H9 (cell line): ENCODE measurements around the gene CFAP299. TPM values are rescaled to one million over a fixed set of nuclear protein-coding genes. Genes with fewer than 3 reads are reported as not detected.

Experiments used
- DNase-seq: peaks from one replicate; pipeline ENCODE4 v3.0.0-alpha.2; 2017
- H2AFZ ChIP-seq: one replicate; pipeline ENCODE4 v1.6.1; 2013; ENCODE audit warnings: mild to moderate bottlenecking, low read length, control low read depth, moderate library complexity
- H2AK5ac ChIP-seq: 2 replicates; pipeline ENCODE4 v1.6.1; 2013; ENCODE audit warnings: low read length, control low read depth, mixed read lengths; ENCODE audit not compliant: insufficient read length
- H2BK120ac ChIP-seq: one replicate; pipeline ENCODE4 v1.6.1; 2013; ENCODE audit warnings: low read depth, mild to moderate bottlenecking, low read length, control low read depth, inconsistent platforms; ENCODE audit not compliant: poor library complexity, severe bottlenecking
- H2BK12ac ChIP-seq: 2 replicates; pipeline ENCODE4 v1.6.1; 2013; ENCODE audit warnings: low read length, control low read depth, mixed read lengths, low read depth; ENCODE audit not compliant: insufficient read length
- H2BK15ac ChIP-seq: 2 replicates; pipeline ENCODE4 v1.6.1; 2013; ENCODE audit warnings: low read depth, low read length, control low read depth
- H2BK20ac ChIP-seq: one replicate; pipeline ENCODE4 v1.6.1; 2013; ENCODE audit warnings: low read depth, mild to moderate bottlenecking, low read length, control low read depth, inconsistent platforms; ENCODE audit not compliant: poor library complexity, severe bottlenecking
- H2BK5ac ChIP-seq: 2 replicates; pipeline ENCODE4 v1.6.1; 2013; ENCODE audit warnings: low read length, control low read depth, mixed read lengths; ENCODE audit not compliant: insufficient read length
- H3K14ac ChIP-seq: 2 replicates; pipeline ENCODE4 v1.6.1; 2013; ENCODE audit warnings: low read length, control low read depth; ENCODE audit not compliant: insufficient read depth
- H3K18ac ChIP-seq: 2 replicates; pipeline ENCODE4 v1.6.1; 2013; ENCODE audit warnings: low read depth, mild to moderate bottlenecking, mixed read lengths, low read length, control low read depth; ENCODE audit not compliant: insufficient read length
- H3K23ac ChIP-seq: 2 replicates; pipeline ENCODE4 v1.6.1; 2013; ENCODE audit warnings: low read length, control low read depth, mixed read lengths, low read depth; ENCODE audit not compliant: insufficient read length
- H3K23me2 ChIP-seq: 2 replicates; pipeline ENCODE4 v1.6.1; 2013; ENCODE audit warnings: low read depth, mild to moderate bottlenecking, mixed read lengths, low read length, control low read depth; ENCODE audit not compliant: insufficient read length, poor library complexity, severe bottlenecking
- H3K27ac ChIP-seq: 2 replicates; pipeline ENCODE4 v1.5.1; 2013; ENCODE audit warnings: low read length, control low read depth, mixed read lengths, low read depth; ENCODE audit not compliant: insufficient read length
- H3K27me3 ChIP-seq: 2 replicates; pipeline ENCODE4 v1.6.1; 2013; ENCODE audit warnings: low read length, control low read depth, inconsistent platforms; ENCODE audit not compliant: insufficient read depth
- H3K4ac ChIP-seq: 2 replicates; pipeline ENCODE4 v1.6.1; 2013; ENCODE audit warnings: low read depth, mild to moderate bottlenecking, control low read depth, inconsistent platforms, low read length, moderate library complexity
- H3K4me1 ChIP-seq: 2 replicates; pipeline ENCODE4 v1.6.1; 2013; ENCODE audit warnings: low read length, control low read depth, inconsistent platforms; ENCODE audit not compliant: insufficient read depth
- H3K4me2 ChIP-seq: 2 replicates; pipeline ENCODE4 v1.6.1; 2013; ENCODE audit warnings: low read length, control low read depth, mixed read lengths; ENCODE audit not compliant: insufficient read length, insufficient read depth
- H3K56ac ChIP-seq: 2 replicates; pipeline ENCODE4 v1.6.1; 2013; ENCODE audit warnings: low read depth, mild to moderate bottlenecking, mixed read lengths, low read length, control low read depth; ENCODE audit not compliant: insufficient read length
- H3K79me1 ChIP-seq: 2 replicates; pipeline ENCODE4 v1.6.1; 2013; ENCODE audit warnings: low read depth, mild to moderate bottlenecking, moderate library complexity, low read length, control low read depth, inconsistent platforms; ENCODE audit not compliant: insufficient read depth, poor library complexity, severe bottlenecking
- H3K79me2 ChIP-seq: 2 replicates; pipeline ENCODE4 v1.6.1; 2013; ENCODE audit warnings: low read length, control low read depth, inconsistent platforms; ENCODE audit not compliant: insufficient read depth
- H3K9ac ChIP-seq: 2 replicates; pipeline ENCODE4 v1.6.1; 2013; ENCODE audit warnings: low read length, control low read depth, mixed read lengths; ENCODE audit not compliant: insufficient read length; ENCODE audit errors: extremely low read depth
- H3K9me3 ChIP-seq: one replicate; pipeline ENCODE4 v1.6.1; 2013; ENCODE audit warnings: low read depth, low read length, inconsistent platforms; ENCODE audit not compliant: control insufficient read depth
- H3T11ph ChIP-seq: one replicate; pipeline ENCODE4 v1.6.1; 2013; ENCODE audit warnings: mild to moderate bottlenecking, low read length, control low read depth, inconsistent platforms
- H4K20me1 ChIP-seq: one replicate; pipeline ENCODE4 v1.6.1; 2013; ENCODE audit not compliant: control insufficient read depth, insufficient read length, insufficient read depth
- H4K5ac ChIP-seq: 2 replicates; pipeline ENCODE4 v1.6.1; 2013; ENCODE audit warnings: low read depth, mild to moderate bottlenecking, mixed read lengths, low read length, control low read depth; ENCODE audit not compliant: insufficient read length
- H4K8ac ChIP-seq: replicated peaks from 2 replicates; pipeline ENCODE4 v1.6.1; 2013; ENCODE audit warnings: low read length, control low read depth, mixed read lengths, low read depth; ENCODE audit not compliant: insufficient read length
- H4K91ac ChIP-seq: 2 replicates; pipeline ENCODE4 v1.6.1; 2013; ENCODE audit warnings: low read depth, mild to moderate bottlenecking, moderate library complexity, mixed read lengths, low read length, control low read depth; ENCODE audit not compliant: insufficient read length
- H3K27ac Mint-ChIP-seq, 3 experiments: 2 replicates in 2 of 3; 3 replicates in 1 of 3; pipeline ENCODE4 v1.8.0; 2020 to 2021; ENCODE audit warnings: mixed read lengths in 3 of 3, mild to moderate bottlenecking in 1 of 3, moderate library complexity in 1 of 3
- H3K27me3 Mint-ChIP-seq: 2 replicates; pipeline ENCODE4 v1.8.0; 2021; ENCODE audit warnings: low read depth, mild to moderate bottlenecking, moderate library complexity, mixed read lengths
- H3K36me3 Mint-ChIP-seq, 3 experiments: 2 replicates in 2 of 3; 3 replicates in 1 of 3; pipeline ENCODE4 v1.8.0; 2020 to 2021; ENCODE audit warnings: low read depth in 3 of 3, mixed read lengths in 3 of 3; ENCODE audit not compliant: insufficient read depth in 1 of 3
- H3K4me1 Mint-ChIP-seq, 2 experiments: 2 replicates each; pipeline ENCODE4 v1.8.0; 2020; ENCODE audit warnings: mixed read lengths in 2 of 2
- H3K4me3 Mint-ChIP-seq, 2 experiments: 2 replicates in 1 of 2; 3 replicates in 1 of 2; pipeline ENCODE4 v1.8.0; 2020 to 2021; ENCODE audit warnings: mild to moderate bottlenecking in 2 of 2, mixed read lengths in 2 of 2, moderate library complexity in 1 of 2
- H3K9me3 Mint-ChIP-seq, 2 experiments: 2 replicates in 1 of 2; 3 replicates in 1 of 2; pipeline ENCODE4 v1.8.0; 2020; ENCODE audit warnings: mild to moderate bottlenecking in 2 of 2, mixed read lengths in 2 of 2, moderate library complexity in 1 of 2
- CTCF ChIP-seq: fragments of 200-600 bp; sonication (generic); conservative IDR thresholded peaks from 3 replicates; pipeline ENCODE4 v1.8.0; 2021; ENCODE audit warnings: antibody characterized with exemption, mild to moderate bottlenecking
- WGBS: extraction: QIAGEN DNeasy Blood & Tissue Kit; methylation state at CpG from one replicate; pipeline ENCODE4 v1.1.7; 2013; ENCODE audit warnings: missing lambda C conversion rate, low lambda C conversion rate, mixed read lengths; ENCODE audit not compliant: insufficient read length; ENCODE audit errors: extremely low coverage; 5-methylcytosine and 5-hydroxymethylcytosine counted together
- total RNA-seq: library from RNA; stranded (reverse); gene quantifications from 2 replicates; pipeline ENCODE4 v1.2.1, GENCODE V29; 2021

Gene CFAP299
- total RNA-seq, 1 experiment from 2014 or later: not detected

DNA sequence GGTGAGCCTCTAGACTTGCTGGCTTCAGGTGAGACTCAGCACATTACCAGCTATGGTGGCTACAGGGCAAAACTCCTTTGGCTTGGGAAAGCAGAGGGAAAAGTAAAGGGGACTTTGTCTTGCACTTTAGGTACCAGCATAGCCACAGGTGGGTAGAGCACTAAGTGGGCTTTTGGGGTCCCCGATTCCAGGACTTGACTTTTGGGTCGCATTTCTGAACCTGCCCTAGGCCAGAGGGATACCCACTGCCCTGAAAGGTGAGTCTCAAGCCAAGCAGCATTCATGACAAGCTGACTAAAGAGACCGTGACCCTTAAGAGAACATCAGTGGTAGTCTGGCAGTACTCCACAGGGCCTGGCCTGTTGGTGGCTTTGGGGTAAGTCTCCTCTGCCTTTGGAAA is 224.8 kb downstream of the CFAP299 start:
- Histone ChIP-seq H3K27me3 (no peaks in the 10 kb centered on the region), H2BK120ac (no peak overlapping the region), H2BK20ac (no peak overlapping the region), H4K91ac (no peak overlapping the region), H3K9ac (no peak overlapping the region), H2BK12ac (no peak overlapping the region), H2BK15ac (no peak overlapping the region), H4K8ac (no peak overlapping the region), H3K9me3 (no peaks in the 10 kb centered on the region), H3K18ac (no peak overlapping the region), H3T11ph (no peak overlapping the region), H3K14ac (no peak overlapping the region), H2AK5ac (no peak overlapping the region), H4K5ac (no peak overlapping the region), H3K56ac (no peak overlapping the region), H3K4me1 (no peaks in the 10 kb centered on the region), H2BK5ac (no peak overlapping the region), H2AFZ (no peak overlapping the region), H3K4me2 (no peak overlapping the region), H3K27ac (no peak overlapping the region), H3K23me2 (no peaks in the 10 kb centered on the region), H3K23ac (no peak overlapping the region), H3K79me1 (no peaks in the 10 kb centered on the region), H3K79me2 (no peaks in the 10 kb centered on the region), H3K4ac (no peak overlapping the region), H4K20me1 (no peaks in the 10 kb centered on the region)
- no CpG with 5 or more reads among the region's 3 CpGs for WGBS
- TF ChIP-seq CTCF: no peak
- Mint-ChIP-seq H3K4me1 (no peaks in the 10 kb centered on the region), H3K36me3 (no peaks in the 10 kb centered on the region), H3K4me3 (no peak overlapping the region), H3K9me3 (no peaks in the 10 kb centered on the region), H3K27ac (no peak overlapping the region), H3K27me3 (no peaks in the 10 kb centered on the region)
- DNase-seq: no peak
